Keratinocyte (primary cell): ENCODE measurements around the gene JAM3.

ENCODE experiments used
- EZH2 ChIP-seq: IDR thresholded peaks from one replicate; pipeline ENCODE4 v1.6.1; 2012; ENCODE audit warnings: inconsistent platforms, mild to moderate bottlenecking, low read length, moderate library complexity
- TF ChIP-seq, protein P1 (sequence below), 3 experiments: IDR thresholded peaks in 1 of 3; conservative IDR thresholded peaks in 1 of 3; optimal IDR thresholded peaks in 1 of 3; 2 replicates in 2 of 3; 3 replicates in 1 of 3; pipeline versions ENCODE3 to v1.5.1; 2011; ENCODE audit warnings: low read length in 3 of 3, mild to moderate bottlenecking in 3 of 3, moderate library complexity in 2 of 3, control low read depth in 1 of 3, inconsistent platforms in 1 of 3; ENCODE audit not compliant: insufficient read depth in 2 of 3; ENCODE audit errors: extremely low read depth in 1 of 3

DNA sequence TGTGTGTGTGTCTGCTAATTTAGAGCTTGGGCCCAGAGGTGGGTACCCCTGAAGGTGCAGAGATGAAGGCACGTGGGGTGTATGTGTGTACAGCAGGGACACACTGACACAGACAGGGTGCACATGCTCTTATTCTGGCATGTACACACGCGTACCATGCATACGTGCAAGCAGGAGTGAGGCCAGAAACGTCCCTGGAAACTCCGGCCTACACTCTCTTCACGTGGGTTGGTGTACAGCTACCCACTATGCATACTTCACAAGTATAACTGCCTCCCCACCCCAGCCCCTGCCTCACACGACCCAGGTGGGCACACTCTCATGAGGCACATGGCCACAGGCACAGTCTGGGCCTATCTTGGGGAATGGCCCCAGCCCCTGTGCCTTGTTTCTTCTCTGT is 27.5 kb upstream of the JAM3 start:
- TF ChIP-seq, protein P1, sequence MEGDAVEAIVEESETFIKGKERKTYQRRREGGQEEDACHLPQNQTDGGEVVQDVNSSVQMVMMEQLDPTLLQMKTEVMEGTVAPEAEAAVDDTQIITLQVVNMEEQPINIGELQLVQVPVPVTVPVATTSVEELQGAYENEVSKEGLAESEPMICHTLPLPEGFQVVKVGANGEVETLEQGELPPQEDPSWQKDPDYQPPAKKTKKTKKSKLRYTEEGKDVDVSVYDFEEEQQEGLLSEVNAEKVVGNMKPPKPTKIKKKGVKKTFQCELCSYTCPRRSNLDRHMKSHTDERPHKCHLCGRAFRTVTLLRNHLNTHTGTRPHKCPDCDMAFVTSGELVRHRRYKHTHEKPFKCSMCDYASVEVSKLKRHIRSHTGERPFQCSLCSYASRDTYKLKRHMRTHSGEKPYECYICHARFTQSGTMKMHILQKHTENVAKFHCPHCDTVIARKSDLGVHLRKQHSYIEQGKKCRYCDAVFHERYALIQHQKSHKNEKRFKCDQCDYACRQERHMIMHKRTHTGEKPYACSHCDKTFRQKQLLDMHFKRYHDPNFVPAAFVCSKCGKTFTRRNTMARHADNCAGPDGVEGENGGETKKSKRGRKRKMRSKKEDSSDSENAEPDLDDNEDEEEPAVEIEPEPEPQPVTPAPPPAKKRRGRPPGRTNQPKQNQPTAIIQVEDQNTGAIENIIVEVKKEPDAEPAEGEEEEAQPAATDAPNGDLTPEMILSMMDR (optimal IDR thresholded peaks at IDR 0.05 in 1 of 3, IDR thresholded peaks at IDR 0.05 in 1 of 3, conservative IDR thresholded peaks at IDR 0.05 in 1 of 3; ENCODE audit: extremely low read depth in 1 of 3, insufficient read depth in 2 of 3, low read length in 3 of 3), result no peak
- TF ChIP-seq EZH2, result no peak
